ENCODE results near the gene VIPR2. TPM values are rescaled to one million over a fixed set of nuclear protein-coding genes. Genes with fewer than 3 reads are reported as not detected.

The VIPR2 gene
- total and polyA plus RNA-seq, 8 donors: 3.7 to 13.7 (median 10.6) TPM

DNA sequence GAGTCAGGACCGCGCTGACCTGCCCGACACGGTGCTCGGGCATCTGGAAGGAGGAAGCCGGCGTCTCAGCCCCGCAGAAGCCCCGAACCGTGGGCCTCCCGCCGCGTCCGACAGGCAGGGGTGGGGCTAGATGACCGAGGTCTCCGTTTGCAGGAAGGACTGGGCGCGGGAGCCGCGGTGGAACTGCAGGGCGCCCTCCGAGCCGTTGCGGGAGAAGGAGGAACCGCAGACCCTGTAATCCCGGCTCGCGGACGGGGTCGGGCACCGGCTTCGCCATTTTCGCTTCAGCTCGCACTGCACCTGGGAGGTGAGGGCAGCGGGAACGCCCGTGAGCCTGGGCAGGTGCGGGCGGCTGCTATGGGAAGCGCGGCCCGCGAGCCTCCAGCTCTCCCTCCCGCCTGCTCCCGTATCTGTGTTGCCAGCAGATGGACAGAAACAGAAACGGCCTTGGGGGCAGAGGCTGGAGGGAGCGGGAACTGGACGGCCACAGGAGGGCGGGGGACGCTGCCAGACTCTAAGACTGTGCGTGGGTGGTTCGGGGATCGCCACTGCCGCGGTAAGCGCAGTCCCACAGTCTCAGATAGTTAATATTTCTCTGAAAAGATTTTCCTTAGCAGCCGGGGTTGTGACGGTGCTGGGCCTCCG lies 114.1 kb downstream of the VIPR2 start:
- FAIRE-seq (no peak), ATAC-seq (peak; percentile 68 to 90 (median 77)), DNase-seq (peak; percentile 58 to 84 (median 65))
- peak overlapping the region; percentile 39 to 74 (median 56) for H3K27ac ChIP-seq
- H3K27me3 ChIP-seq: no peaks in the 10 kb centered on the region
- WGBS, 2 donors: 26 to 45% methylated on average over 56 to 59 of the region's 59 CpGs
- TF ChIP-seq, protein P1, sequence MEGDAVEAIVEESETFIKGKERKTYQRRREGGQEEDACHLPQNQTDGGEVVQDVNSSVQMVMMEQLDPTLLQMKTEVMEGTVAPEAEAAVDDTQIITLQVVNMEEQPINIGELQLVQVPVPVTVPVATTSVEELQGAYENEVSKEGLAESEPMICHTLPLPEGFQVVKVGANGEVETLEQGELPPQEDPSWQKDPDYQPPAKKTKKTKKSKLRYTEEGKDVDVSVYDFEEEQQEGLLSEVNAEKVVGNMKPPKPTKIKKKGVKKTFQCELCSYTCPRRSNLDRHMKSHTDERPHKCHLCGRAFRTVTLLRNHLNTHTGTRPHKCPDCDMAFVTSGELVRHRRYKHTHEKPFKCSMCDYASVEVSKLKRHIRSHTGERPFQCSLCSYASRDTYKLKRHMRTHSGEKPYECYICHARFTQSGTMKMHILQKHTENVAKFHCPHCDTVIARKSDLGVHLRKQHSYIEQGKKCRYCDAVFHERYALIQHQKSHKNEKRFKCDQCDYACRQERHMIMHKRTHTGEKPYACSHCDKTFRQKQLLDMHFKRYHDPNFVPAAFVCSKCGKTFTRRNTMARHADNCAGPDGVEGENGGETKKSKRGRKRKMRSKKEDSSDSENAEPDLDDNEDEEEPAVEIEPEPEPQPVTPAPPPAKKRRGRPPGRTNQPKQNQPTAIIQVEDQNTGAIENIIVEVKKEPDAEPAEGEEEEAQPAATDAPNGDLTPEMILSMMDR (IDR thresholded peaks at IDR 0.05): peak in 2 of 4 donors; percentile 11 to 14
- H3K9me3 ChIP-seq: no peaks in the 10 kb centered on the region
- no peaks in the 10 kb centered on the region for H3K36me3 ChIP-seq
- intact Hi-C loops (cut with DNase I): no loop called here
- peak overlapping the region; percentile 22 to 43 (median 34) for H3K4me3 ChIP-seq
- no peaks in the 10 kb centered on the region for H3K4me1 ChIP-seq

DNA sequence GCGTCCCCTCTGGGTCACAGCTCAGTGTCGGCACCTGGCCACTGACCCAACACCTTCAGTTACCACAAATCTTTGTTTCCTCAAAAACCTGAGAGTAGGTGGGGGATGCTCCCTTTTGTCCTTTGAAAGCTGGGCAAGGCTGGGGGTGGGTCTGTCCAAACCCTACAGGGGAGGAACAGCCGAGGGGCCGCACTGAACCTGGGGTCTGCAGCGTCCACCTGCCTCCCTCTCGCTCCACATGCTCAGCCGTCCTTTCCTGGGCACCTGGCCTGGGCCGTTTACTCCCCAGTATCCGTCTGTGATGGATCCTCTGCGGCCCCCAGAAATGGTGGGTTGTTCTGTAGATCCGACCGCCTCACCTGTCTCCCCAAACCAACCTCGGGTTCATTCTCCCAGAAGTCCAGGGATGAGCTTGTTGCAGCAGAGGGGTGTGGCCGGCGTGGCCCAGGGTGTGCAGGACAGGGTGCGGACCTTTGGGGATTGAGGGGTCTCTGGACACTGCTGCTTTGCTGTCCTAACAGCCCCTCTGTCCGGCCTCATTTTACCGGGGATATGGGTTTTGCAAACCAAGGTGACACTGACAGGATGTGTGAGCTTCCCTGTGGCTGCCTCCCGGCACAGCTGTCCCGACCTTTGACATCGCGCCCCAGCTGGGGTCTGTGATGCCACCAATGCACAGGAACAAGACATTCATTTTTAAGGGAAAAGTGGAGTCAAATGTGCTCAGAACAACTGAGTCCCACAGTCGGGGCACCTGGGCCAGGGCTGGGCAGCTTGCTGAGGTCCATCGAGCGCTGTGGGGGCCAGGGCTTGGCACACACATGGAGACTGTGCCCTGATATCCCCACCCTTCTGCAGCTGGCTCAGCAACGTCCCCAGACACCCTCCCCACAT lies 115.9 kb downstream of the VIPR2 start:
- Histone ChIP-seq H3K4me1 (no peaks in the 10 kb centered on the region), H3K9me3 (no peaks in the 10 kb centered on the region), H3K36me3 (no peaks in the 10 kb centered on the region), H3K27me3 (no peaks in the 10 kb centered on the region), H3K4me3 (no peak overlapping the region), H3K27ac (no peak overlapping the region)
- ATAC-seq (no peak), FAIRE-seq (no peak), DNase-seq (peak in 2 of 6 donors; percentile 47 to 50)
- TF ChIP-seq, protein P1 (IDR thresholded peaks at IDR 0.05): no peak
- intact Hi-C loops (cut with DNase I): no loop called here
- WGBS, 2 donors: 86% methylated on average over 26 of the region's 26 CpGs

GRCh38 chr7:159027789-159028507 lies 116.7 kb downstream of the VIPR2 start:
- WGBS, 2 donors: 50 to 52% methylated on average over 21 to 22 of the region's 22 CpGs
- Histone ChIP-seq H3K4me1 (no peaks in the 10 kb centered on the region), H3K36me3 (no peaks in the 10 kb centered on the region), H3K27me3 (no peaks in the 10 kb centered on the region), H3K9me3 (no peaks in the 10 kb centered on the region), H3K4me3 (no peak overlapping the region), H3K27ac (no peak overlapping the region)
- peak in 3 of 4 donors; percentile 30 to 57 (median 50) for ATAC-seq
- no peak for FAIRE-seq
- peak in 2 of 6 donors; percentile 34 to 63 for DNase-seq
- TF ChIP-seq, protein P1 (IDR thresholded peaks at IDR 0.05): no peak
- intact Hi-C loops (cut with DNase I): no loop called here

- peak in 1 of 6 donors; percentile 45 for DNase-seq
- peak in 3 of 4 donors; percentile 2 to 4 (median 3) for ATAC-seq
- intact Hi-C loops (cut with DNase I): no loop called here
- no peak overlapping the region for H3K27ac ChIP-seq
- no peaks in the 10 kb centered on the region for H3K27me3 ChIP-seq
- H3K4me3 ChIP-seq: no peak overlapping the region
- peaks cover 0 to 4% (median 0%) of the 10 kb centered on the region in 3 donors for H3K4me1 ChIP-seq
- H3K36me3 ChIP-seq: no peaks in the 10 kb centered on the region
- no peak for FAIRE-seq
- TF ChIP-seq, protein P1 (IDR thresholded peaks at IDR 0.05): no peak
- 59 to 61% methylated on average over 22 of the region's 22 CpGs for WGBS, 2 donors
- H3K9me3 ChIP-seq: no peaks in the 10 kb centered on the region
Observed at GRCh38 chr7:159027056-159027788, 117.4 kb downstream of the VIPR2 start.
